MM.1S (cell line): ENCODE data around the gene RPL36A.

Experiments used
- DNase-seq: peaks from one replicate; pipeline ENCODE4 v3.0.0-alpha.2; 2015
- H2AFZ ChIP-seq: fragments of 300-600 bp; sonication (generic); 2 replicates; pipeline ENCODE4 v1.6.0; 2016; ENCODE audit warnings: antibody characterized with exemption, low read length
- H3F3A ChIP-seq: fragments of 300-600 bp; sonication (generic); 2 replicates; pipeline ENCODE4 v1.6.1; 2016; ENCODE audit warnings: mild to moderate bottlenecking, antibody characterized with exemption, low read length, moderate library complexity, mixed read lengths; ENCODE audit not compliant: insufficient read depth
- H3K27ac ChIP-seq: fragments of 300-600 bp; sonication (generic); 2 replicates; pipeline ENCODE4 v1.5.1; 2016; ENCODE audit warnings: mild to moderate bottlenecking, low read length
- H3K27me3 ChIP-seq: fragments of 300-600 bp; sonication (generic); replicated peaks from 2 replicates; pipeline ENCODE4 v1.6.0; 2016; ENCODE audit warnings: low read length; ENCODE audit not compliant: insufficient read depth
- H3K36me3 ChIP-seq: fragments of 300-600 bp; sonication (generic); replicated peaks from 2 replicates; pipeline ENCODE4 v1.6.1; 2016; ENCODE audit warnings: mild to moderate bottlenecking, low read length, mixed read lengths; ENCODE audit not compliant: insufficient read depth
- H3K4me1 ChIP-seq: fragments of 300-600 bp; sonication (generic); 2 replicates; pipeline ENCODE4 v1.6.1; 2016; ENCODE audit warnings: low read length, mixed read lengths
- H3K4me2 ChIP-seq: fragments of 300-600 bp; sonication (generic); 2 replicates; pipeline ENCODE4 v1.6.0; 2016; ENCODE audit warnings: low read depth, low read length
- H3K4me3 ChIP-seq: fragments of 300-600 bp; sonication (generic); 2 replicates; pipeline ENCODE4 v1.5.1; 2016; ENCODE audit warnings: low read length, mixed read lengths
- H3K79me2 ChIP-seq: fragments of 300-600 bp; sonication (generic); 2 replicates; pipeline ENCODE4 v1.6.1; 2016; ENCODE audit warnings: mixed run types, low read length, mixed read lengths
- H3K9ac ChIP-seq: fragments of 300-600 bp; sonication (generic); 2 replicates; pipeline ENCODE4 v1.6.1; 2016; ENCODE audit warnings: low read length, mixed read lengths
- H3K9me2 ChIP-seq: fragments of 300-600 bp; sonication (generic); replicated peaks from 2 replicates; pipeline ENCODE4 v1.6.1; 2016; ENCODE audit warnings: mild to moderate bottlenecking, low read length, mixed read lengths; ENCODE audit not compliant: insufficient read depth
- H3K9me3 ChIP-seq: fragments of 300-600 bp; sonication (generic); replicated peaks from 2 replicates; pipeline ENCODE4 v1.6.1; 2016; ENCODE audit warnings: mild to moderate bottlenecking, low read length, mixed read lengths; ENCODE audit not compliant: insufficient read depth
- H4K20me1 ChIP-seq: fragments of 300-600 bp; sonication (generic); 2 replicates; pipeline ENCODE4 v1.6.1; 2016; ENCODE audit warnings: mild to moderate bottlenecking, low read length, moderate library complexity, mixed read lengths; ENCODE audit not compliant: insufficient read depth
- EZH2 ChIP-seq: fragments of 300-600 bp; sonication (generic); optimal IDR thresholded peaks from 2 replicates; pipeline ENCODE3; 2017; ENCODE audit warnings: low read depth, mild to moderate bottlenecking, antibody characterized with exemption, low read length, mixed read lengths
- EZH2phosphoT487 ChIP-seq: fragments of 300-600 bp; sonication (generic); IDR thresholded peaks from 2 replicates; pipeline ENCODE4 v1.6.1; 2018; ENCODE audit warnings: antibody characterized with exemption, low read length
- TF ChIP-seq, protein P1 (sequence below): fragments of 300-600 bp; sonication (generic); IDR thresholded peaks from 2 replicates; pipeline ENCODE4 v1.5.1; 2016; ENCODE audit warnings: antibody characterized with exemption, low read length, mixed read lengths

Gene RPL36A

DNA sequence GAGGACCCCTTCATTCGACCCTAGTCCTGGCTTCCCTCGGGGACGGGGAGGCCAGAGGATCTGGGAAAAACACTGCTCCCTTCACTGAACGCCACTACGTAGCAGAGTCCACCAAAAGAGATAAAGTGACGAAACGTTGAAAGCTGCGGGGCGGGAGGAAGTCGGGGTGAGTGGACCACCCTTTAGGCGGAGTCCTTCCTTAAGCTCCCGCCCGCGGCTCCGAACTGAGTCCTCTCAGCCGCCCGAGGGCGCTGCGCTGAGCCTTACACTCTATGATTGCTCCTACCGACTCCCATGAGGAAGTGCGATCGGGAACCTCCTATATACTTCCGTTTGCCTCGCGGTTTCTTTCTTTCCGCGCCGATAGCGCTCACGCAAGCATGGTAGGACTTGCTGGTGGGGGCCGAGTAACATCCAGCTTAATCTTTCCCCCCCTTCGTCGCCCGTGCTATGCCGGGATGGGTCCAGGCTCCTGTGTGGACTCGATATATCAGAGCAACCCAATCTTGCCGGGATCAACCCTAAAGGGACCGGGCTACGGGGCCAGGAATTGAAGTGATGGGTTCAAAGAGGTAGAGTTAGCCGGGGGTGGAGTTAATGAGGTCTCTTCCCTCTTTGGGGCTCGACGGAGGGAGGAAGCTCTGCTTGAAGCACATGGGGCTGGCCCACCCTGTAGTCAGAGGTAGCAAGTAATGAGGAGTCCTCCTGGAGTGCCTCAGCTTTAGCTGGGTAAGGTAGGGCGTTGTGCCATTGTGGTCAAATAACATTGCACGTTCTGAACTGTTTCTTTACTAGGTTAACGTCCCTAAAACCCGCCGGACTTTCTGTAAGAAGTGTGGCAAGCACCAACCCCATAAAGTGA lies at the start of gene RPL36A:
TSS of gene RPL36A (plus strand) at position 348 of the 862 bp plus-strand sequence. CDS start at position 381, 33 bp downstream.
- peak; percentile 92 for DNase-seq
- Histone ChIP-seq H3F3A (peaks cover 9% of the 10 kb centered on the region), H4K20me1 (no peaks in the 10 kb centered on the region), H3K27me3 (no peaks in the 10 kb centered on the region), H3K36me3 (peaks cover 4% of the 10 kb centered on the region; the same call in 1 of the 2 replicates), H3K79me2 (peaks cover 20% of the 10 kb centered on the region), H3K9me2 (no peaks in the 10 kb centered on the region), H3K9ac (peak within 1 kb of the TSS; percentile 87), H3K27ac (peak within 1 kb of the TSS; percentile 50; the same call in 1 of the 2 replicates), H3K9me3 (no peaks in the 10 kb centered on the region), H2AFZ (peak within 1 kb of the TSS; percentile 79), H3K4me1 (peaks cover 7% of the 10 kb centered on the region; the same call in 1 of the 2 replicates), H3K4me2 (peak within 1 kb of the TSS; percentile 81), H3K4me3 (peak within 1 kb of the TSS; percentile 72)
- no peak for TF ChIP-seq EZH2phosphoT487
- no peak for TF ChIP-seq EZH2
- TF ChIP-seq, protein P1, sequence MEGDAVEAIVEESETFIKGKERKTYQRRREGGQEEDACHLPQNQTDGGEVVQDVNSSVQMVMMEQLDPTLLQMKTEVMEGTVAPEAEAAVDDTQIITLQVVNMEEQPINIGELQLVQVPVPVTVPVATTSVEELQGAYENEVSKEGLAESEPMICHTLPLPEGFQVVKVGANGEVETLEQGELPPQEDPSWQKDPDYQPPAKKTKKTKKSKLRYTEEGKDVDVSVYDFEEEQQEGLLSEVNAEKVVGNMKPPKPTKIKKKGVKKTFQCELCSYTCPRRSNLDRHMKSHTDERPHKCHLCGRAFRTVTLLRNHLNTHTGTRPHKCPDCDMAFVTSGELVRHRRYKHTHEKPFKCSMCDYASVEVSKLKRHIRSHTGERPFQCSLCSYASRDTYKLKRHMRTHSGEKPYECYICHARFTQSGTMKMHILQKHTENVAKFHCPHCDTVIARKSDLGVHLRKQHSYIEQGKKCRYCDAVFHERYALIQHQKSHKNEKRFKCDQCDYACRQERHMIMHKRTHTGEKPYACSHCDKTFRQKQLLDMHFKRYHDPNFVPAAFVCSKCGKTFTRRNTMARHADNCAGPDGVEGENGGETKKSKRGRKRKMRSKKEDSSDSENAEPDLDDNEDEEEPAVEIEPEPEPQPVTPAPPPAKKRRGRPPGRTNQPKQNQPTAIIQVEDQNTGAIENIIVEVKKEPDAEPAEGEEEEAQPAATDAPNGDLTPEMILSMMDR = peak; percentile 65

GRCh38 chrX:101347859-101348451 lies 42.9 kb upstream of the RPL36A start:
- Histone ChIP-seq H3K27me3 (no peaks in the 10 kb centered on the region), H3K4me3 (peak overlapping the region; percentile 89), H3K4me1 (no peaks in the 10 kb centered on the region), H3K36me3 (no peaks in the 10 kb centered on the region), H3K9me3 (no peaks in the 10 kb centered on the region), H3F3A (no peaks in the 10 kb centered on the region), H4K20me1 (no peaks in the 10 kb centered on the region), H3K9ac (peak overlapping the region; percentile 88), H3K9me2 (no peaks in the 10 kb centered on the region), H3K4me2 (peak overlapping the region; percentile 63), H3K27ac (peak overlapping the region; percentile 79; the same call in 1 of the 2 replicates), H3K79me2 (peaks cover 38% of the 10 kb centered on the region), H2AFZ (peak overlapping the region; percentile 84)
- no peak for TF ChIP-seq EZH2phosphoT487
- TF ChIP-seq, protein P1 = no peak
- no peak for TF ChIP-seq EZH2
- no peak for DNase-seq

DNA sequence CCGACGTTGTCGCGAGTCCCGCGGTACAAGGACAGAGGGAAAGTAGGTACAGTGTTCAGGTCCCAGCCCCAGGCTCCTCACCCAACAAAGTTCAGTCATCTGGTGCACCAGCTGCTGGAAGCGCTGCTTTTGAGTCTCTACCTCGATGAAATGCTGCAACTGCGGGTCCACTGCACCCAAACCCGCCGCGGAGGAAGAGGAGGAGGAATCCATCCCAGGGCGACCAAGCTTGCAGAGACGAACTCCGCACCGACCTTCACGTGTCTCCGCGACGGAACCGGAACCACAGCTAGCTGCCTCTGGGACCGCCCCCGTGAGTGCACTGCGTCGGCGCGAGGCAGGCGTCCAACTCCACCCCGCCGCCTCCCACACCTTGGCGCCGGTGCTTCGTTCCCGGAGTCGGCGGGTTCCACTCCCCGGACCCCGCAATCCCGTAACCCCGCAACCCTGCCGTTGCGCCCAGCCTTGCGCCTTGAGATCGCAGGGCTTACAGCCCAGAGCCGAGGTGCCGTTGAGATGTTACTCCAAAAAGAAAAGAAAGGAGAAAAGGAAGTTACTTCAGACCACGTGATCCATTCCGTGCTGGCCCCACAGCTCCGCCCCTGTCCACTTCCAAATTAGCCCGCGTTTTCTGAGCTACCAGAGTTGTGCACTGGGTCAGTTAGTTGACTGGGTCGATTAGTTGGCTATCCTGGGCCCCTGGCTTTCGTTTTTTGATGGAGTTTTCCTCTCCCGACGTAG lies 42.2 kb upstream of the RPL36A start, which contains the start of gene TIMM8A:
TSS of gene TIMM8A (minus strand) at position 291 of the 741 bp plus-strand sequence. CDS start at position 213, 78 bp downstream.
- peak; percentile 81 for DNase-seq
- Histone ChIP-seq H3F3A (no peaks in the 10 kb centered on the region), H3K27ac (peak within 1 kb of the TSS; percentile 79), H3K27me3 (no peaks in the 10 kb centered on the region), H3K4me1 (no peaks in the 10 kb centered on the region), H3K9ac (peak within 1 kb of the TSS; percentile 88), H3K4me2 (peak within 1 kb of the TSS; percentile 63), H3K79me2 (peaks cover 38% of the 10 kb centered on the region), H3K9me2 (no peaks in the 10 kb centered on the region), H3K9me3 (no peaks in the 10 kb centered on the region), H4K20me1 (no peaks in the 10 kb centered on the region), H2AFZ (peak within 1 kb of the TSS; percentile 84), H3K4me3 (peak within 1 kb of the TSS; percentile 89), H3K36me3 (no peaks in the 10 kb centered on the region)
- TF ChIP-seq, protein P1 = no peak
- no peak for TF ChIP-seq EZH2
- no peak for TF ChIP-seq EZH2phosphoT487
